Measurements from ENCODE around the gene TCF12.

Gene TCF12

DNA sequence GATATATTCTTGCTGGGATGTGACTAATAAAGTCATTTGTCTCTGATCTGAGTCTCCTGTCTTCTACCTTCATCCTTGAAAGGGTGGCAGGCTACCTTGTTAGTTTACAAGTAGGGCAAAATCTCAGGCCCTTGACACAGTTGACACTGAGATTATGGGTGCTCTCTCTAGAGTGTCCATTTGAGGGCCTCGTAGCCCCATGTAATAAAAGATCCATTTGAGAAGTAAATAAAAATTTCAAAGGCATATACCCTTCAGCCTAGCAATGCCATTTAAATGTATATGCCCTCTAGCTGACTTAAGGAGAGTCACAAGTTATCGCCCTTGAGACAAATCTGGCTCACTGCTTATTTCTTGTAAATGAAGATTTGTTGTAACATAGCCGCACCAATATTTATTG is 98.6 kb downstream of the TCF12 start:
- DNase-seq (ENCODE audit: low spot score), result no peak

DNA sequence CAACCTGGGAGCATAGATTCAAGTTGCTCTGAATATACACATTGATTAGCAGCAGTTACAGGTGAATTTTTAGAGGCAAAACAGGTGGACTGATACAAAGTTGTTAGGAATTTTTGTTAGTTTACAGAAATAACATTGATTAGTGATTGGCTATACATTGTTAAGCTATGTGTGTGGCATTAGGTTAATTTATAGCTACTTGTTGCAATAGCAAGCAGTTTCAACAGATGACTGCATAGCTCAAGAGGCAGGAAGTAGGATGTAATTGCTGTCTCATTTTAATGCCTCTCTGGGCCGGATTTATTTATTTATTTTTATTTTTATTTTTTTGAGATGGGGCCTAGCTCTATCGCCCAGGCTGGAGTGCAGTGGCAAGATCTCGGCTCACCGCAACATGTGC is 99.7 kb downstream of the TCF12 start:
- no peak for DNase-seq (ENCODE audit: low spot score)

DNA sequence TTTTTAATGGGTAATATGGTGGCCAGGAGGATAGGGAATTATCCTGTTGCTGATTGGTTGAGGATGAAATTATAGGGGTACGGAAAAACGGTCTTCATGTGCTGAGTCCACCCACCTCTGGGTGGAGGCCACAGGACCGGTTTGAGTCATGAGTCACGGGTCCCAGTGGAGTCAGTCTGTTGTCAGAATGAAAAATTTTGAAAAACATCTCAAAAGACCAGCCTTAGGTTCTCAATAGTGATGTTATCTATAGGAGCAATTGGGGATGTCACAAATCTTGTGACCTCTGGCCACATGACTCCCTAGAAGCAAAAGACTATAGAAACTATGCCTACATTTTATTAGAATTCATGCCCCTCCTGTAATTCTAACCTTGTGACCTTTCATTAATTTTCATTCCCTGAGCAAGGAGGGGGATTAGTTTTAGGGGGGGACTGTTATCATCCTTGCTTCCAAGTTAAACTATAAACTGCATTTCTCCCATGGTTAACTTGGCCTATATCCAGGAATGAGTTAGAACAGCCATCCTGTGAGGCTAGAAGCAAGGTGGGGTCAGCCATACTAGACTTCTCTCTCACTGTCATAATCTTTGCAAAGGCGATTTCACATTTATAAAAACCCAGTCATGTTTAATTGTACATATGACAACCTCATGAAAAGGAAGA is 101.2 kb downstream of the TCF12 start:
- DNase-seq (ENCODE audit: low spot score), result no peak

DNA sequence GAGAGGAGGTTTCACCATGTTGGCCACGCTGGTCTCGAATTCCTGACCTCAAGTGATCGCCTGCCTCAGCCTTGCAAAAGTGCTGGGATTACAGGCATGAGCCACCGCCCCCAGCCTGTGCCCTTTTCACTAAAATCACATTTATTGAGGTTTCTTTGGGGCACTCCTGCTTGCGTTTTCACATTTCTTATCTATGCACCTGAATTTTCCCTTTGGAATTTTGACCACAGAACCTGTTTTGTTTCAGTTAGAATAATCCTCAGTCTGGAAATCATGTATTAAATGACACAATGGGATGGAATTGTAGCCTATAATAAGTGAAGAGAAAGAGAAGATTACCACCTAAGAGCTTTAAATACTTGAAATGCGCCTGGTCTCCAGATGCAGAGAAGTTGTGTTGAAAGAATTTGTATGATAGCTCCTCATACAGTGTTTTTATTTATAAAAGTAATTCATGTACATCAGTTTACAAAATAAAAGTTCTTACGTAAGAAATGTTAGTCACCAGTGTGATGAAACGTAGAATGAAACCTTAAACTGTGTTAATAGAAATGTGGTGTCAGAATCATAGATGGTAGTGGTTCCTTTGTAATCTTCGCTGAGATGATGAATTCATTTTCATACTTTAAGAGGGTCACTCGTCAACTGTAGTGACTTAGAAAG is 107.0 kb downstream of the TCF12 start:
- no peak for DNase-seq (ENCODE audit: low spot score)

DNA sequence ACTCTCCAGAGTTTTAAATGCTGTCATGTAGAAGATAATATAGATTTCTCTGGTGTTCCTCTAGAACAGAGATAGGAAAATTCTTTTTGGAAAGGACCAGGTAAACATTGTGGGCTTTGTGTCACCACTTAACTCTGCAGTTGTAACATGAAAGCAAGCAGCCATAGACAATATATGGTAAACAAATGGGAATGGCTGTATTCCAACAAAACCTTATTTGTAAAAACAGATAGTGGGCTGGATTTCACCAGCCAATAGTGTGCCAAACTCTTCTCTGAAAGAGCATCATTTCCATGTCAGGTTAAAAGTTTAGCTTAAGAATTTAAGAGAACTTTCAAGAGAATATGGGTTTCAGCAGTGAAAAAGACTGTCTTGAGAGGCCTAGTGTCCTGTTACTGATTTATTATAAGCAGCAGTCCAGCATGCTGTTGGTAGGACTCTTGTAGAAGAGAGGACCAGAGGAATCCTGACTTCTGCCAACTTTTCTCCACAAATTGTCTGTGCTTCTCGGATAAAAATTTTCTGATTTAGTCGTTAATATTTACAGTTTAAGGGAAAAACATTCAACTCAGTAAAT is 107.7 kb downstream of the TCF12 start:
- DNase-seq (ENCODE audit: low spot score), result no peak

DNA sequence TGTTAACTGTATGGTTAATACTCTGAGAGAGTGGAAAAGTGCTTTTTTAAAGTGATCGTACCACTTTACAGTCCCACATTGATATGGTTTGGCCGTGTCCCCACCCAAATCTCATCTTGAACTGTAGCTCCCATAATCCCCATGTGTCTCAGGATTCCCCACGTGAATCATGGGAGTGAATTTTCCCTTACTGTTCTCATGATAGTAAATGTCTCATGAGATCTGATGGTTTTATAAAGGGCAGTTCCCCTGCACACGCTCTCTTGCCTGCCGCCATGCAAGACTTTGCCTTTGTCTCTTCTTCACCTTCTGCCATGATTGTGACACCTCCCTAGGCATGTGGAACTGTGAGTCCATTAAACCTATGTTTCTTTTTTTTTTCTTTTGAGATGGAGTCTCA is 109.2 kb downstream of the TCF12 start:
- no peak for DNase-seq (ENCODE audit: low spot score)

DNA sequence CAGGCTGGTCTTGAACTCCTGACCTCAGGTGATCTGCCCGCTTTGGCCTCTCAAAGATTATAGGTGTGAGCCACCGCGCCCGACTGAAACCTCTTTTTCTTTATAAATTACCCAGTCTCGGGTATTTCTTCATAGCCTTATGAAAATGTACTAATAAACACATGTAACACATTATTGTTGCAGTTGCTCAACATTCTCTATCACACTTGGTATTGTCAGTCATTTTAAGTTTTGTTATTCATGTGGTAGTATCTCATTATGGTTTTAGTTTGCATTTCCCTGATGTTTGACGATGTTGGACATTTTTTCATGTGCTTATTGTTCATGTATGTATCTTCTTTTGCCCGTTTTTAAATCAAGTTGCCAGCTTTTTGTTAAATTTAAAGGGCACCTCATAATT is 109.7 kb downstream of the TCF12 start:
- no peak for DNase-seq (ENCODE audit: low spot score)

DNA sequence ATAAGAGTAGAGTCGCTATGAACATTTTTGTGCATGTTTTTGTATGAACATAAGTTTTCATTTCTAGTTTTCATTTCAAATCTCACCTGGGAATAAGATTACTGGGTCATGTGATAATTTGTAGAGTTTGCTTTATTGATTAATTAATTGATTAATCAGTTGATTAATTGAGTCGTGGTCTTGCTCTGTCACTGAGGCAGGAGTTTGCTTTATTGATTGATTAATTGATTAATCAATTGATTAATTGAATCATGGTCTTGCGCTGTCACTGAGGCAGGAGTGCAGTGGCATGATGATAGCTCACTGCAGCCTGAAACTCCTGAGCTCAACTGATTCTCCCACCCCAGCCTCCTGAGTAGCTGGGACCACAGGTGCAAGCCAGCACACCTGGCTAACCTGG is 111.6 kb downstream of the TCF12 start:
- no peak for DNase-seq (ENCODE audit: low spot score)

DNA sequence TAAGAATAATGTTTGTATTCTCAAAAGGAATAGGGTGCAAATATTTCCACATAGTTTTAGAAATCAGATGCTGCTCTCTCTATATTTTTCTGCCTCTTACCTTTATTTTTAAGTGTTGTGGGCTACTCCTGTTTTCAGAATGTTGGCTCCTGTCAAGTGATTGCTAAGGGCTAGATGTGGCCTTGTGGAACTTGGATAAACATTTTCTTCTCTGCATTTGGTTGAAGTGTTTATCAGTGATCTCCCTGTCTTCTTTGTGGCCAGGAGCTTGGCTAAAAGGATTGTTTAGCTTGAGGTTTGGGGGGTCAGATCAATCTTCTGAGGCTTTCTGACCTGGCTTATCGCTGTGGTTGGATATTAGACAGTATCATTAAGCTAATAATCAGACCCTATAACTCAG is 112.6 kb downstream of the TCF12 start:
- DNase-seq (ENCODE audit: low spot score), result no peak

DNA sequence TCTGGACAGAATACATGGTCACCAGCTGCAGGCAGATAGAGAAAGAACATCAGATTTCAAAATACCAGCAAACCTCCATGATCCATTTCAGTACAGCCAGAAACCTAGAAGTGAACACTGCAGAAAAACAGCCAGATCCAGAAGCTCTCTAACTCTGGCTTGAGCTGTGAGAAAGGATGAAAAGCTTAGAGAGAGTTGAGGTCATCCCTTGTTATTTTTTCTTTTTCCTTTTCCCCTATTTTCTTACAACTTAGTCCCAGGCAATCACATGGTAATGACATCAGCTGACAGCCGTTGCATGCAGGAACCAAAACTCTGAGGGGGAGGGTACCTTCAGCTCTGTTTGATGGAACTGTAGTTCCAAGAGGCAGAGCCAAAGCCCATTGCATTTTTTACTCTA is 113.2 kb downstream of the TCF12 start:
- no peak for DNase-seq (ENCODE audit: low spot score)

DNA sequence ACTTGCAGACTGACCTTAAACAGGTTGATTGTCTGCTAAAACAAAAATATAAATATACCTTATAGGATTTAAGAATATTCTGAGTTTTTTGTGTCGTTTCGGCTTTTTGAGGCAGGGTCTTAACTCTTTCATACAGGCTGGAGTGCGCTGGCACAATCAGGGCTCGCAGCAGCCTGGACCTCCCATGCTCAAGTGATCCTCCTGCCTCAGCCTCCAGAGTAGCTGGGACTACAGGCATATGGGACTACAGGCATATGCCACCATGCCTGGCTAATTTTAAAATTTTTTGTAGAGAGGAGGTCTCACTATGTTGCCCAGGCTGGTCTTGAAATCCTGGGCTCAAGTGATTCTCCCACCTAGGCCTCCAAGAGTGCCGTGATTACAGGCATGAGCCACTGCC is 113.9 kb downstream of the TCF12 start:
- no peak for DNase-seq (ENCODE audit: low spot score)

DNA sequence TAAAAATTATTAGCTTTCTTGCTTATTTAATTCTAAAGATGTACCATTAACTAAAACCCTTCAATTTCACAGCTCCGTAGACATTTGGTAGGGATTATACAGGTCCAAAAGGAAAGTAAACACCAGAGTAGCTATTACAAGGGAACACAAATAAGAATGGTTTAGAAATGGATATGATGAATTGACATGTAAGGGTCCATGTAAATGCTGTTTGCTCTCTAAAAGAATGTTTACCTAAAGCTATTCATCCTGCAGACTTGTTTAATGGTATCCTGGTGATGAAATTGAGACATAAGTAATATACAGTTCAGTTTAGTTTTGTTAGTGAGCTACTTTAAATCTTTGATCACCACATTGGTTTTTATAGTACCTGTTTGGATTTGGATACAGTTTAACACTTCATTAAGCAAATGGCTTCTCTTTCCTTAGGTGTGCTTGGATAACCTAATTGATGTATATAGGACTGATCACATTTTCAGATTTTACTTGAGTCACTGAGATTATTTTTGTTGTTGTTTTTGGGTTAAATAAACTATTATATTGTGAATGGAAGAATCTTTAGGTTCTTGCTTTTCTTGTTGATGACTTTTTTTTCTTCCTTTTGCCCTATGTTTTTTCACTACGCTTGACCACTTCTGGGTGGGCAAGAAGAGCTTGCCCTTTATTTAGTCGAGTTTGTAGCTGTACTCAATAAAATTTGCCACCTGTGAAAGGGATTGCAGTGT is 115.4 kb downstream of the TCF12 start:
- no peak for DNase-seq (ENCODE audit: low spot score)

DNA sequence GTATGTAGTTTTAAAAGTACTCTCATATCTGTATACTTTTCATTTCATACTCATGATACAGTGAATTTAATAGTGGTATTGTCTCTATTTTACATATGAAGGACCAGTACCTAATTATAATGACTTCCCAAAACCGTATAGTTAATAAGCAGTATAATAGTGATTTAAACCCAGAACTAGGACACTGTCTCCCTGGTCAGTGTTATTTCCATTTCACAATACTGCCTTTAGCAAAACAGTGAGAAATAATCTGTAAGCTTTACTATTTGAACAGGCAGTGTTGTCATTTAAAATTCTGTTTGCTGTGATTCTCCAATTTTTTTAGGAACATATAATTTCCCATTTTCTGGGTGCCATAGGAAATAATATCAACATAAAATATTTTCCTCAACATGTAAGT is 116.2 kb downstream of the TCF12 start:
- no peak for DNase-seq (ENCODE audit: low spot score)

DNA sequence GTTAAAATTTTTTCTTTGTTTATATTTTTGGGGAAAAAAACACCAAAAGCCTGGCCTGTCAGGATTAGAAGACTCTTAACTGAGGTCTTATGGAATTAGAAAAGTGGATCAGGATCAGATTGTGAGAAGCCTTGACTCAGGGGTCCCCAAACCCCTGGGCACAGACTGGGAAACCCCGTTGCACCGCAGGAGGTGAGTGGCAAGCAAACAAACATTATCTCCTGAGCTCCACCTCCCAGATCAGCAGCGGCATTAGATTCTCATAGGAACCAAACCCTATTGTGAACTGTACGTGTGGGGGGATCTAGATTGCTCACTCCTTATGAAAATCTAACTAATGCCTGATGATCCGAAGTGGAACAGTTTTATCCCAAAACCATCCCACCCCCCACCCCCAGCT is 117.2 kb downstream of the TCF12 start:
- DNase-seq (ENCODE audit: low spot score), result no peak

DNA sequence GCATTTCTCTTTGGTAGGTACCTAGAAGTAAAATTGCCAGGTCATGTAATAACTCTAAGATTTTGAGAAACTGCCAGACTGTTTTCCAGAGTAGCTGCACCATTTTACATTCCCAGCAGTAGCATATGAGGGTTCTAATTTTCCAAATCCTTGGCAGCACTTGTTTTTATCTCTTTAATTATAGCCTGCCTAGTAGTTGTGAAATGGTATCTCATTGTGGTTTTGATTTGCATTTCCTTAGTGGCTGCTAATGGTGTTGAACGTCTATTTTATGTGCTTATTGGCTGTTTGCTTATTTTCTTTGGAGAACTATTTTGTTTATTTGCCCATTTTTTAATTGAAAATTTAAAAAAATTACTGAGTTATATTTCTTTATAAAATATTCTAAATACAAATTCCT is 117.9 kb downstream of the TCF12 start:
- no peak for DNase-seq (ENCODE audit: low spot score)

DNA sequence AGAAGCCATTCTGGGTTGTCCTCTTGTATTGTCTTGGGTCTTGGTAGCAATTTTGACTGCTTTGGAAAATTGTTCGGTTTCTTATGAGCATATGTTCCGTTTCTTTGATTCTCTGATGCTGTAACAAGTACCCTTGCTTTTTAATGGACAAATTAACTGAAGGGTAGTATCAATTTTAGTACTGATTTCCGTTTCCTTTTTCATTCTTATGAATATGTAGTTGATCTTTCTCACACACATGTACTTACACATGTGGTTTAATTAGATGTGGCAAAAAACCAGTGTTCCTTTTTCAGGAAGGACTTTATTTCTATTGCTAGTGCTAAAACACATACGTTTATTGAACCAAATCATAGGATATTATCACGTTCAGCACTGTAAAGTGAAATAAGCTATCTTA is 119.1 kb downstream of the TCF12 start:
- no peak for DNase-seq (ENCODE audit: low spot score)

DNA sequence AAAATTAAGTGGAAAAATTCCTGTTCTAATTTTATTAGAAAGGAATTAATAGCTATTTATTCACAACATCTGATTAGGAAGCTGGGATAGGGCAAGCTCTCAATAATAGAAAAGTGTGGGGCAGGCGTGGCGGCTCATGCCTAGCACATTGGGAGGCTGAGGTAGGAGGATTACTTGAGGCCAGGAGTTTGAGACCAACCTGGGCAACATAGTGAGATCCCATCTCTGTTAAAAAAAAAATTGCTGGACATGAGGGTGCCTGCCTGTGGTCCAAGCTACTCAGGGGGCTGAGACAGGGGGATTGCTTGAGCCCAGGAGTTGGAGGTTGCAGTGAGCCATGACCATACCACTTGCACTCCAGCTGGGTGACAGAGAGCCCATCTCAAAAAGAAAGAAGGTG is 119.6 kb downstream of the TCF12 start:
- no peak for DNase-seq (ENCODE audit: low spot score)

DNA sequence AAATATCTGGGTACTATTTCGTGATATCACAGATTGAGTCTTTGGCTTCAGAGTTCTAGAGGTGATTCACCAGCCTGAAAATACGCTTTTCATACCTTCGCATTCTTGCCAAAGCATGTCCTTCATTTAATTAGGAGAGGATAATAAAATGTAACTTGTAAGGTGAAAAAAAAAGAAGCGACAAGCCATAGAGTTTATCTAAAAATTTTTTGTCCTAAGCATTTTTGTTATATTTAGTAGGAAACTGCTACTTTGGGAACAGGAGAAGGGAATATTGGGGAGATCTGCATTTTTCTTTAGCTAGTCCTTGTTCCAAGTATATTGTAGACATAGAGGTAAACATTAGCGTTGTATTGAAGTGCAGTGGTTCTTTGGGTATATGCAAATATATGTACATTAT is 120.1 kb downstream of the TCF12 start:
- no peak for DNase-seq (ENCODE audit: low spot score)

DNA sequence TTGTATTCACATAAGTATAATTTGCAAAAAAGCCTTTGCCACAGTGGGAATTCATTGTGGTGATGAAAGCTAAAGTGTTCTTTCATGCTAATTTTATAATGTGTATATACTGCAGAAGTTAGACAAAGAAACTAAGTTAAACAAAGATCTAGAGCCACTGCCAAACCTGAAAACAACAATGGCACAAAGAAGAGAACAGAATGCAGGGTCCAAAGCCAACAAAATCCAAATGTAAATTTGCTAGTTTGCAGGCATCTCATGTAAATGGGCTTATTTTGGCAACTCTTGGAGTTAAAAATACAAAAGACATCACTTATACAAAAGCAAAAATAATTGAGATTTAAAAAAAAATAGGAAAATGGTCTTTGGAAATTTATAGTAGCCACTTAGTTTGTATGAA is 123.0 kb downstream of the TCF12 start:
- DNase-seq (ENCODE audit: low spot score), result no peak

DNA sequence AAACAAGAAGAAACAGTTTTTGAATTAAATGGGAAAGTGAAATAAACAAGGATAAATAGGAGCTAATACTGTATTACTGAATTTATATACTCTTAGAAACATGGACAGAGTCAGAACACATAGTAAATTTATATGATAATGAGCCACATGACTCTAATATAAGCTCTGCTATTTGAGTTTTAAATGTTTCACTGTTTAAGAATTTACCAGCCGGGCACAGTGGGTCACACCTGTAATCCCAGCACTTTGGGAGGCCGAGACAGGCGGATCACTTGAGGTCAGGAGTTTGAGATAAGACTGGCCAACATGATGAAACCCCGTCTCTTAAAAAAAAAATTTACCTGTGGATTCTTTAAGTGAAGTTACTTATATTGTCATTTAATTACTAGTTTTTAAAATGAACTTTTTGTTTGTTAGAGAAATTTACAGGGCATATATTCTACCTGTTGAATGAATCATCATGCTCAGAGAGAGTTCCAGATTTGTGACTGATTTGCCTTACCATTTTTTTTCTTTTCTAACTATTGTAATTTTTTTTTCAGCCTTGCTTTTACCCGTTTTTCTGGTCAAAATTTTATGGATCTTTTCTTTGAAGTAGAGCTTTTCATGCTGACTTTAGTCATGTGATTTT is 125.7 kb downstream of the TCF12 start:
- no peak for DNase-seq (ENCODE audit: low spot score)

DNA sequence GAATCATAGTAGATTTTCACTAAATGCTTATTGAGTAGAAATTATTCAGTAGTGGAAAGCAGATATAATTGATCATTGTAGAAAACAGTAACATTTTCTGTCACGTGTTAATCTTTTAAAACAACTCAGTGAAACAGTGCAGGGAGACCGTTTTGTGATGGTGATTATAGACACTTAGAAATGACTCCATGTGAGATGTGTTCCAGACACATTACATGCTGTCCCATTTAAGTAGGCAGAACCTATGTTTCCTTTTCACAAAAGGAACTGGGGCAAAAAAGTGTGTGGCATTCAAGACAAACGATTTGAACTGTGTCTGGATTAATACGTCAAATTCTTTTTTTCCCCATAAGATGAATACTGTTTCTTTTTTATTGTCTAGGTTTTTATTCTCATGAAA is 126.5 kb downstream of the TCF12 start:
- no peak for DNase-seq (ENCODE audit: low spot score)

DNA sequence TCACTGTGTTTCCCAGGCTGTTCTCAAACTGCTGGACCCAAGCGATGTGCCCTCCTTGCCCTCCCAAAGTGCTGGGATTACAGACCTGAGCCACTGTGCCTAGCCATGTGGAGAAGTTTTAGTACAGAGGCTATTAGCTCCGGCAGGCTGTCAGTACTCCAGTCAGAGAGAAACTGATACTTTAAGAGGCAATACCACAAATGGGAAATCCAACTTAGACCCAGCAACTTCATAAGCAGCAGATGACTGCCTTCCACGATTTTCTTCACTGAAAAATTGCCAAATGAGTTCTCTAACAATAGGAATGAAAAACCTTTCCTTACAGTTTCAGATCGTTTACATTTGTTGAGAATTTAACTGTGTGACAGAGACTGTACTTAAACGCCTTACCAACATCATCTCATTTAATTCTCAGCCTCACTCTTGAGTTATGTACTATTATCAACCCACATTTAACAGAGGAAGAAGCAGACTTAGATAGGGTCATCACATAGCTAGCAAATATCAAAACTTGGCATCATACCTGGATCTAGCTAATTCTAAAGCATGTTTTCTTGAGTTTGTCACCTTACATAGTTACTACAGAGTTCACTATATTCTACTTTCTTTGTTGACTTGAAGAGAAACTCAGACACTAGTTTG is 127.4 kb downstream of the TCF12 start:
- no peak for DNase-seq (ENCODE audit: low spot score)

Data from left forelimb (tissue), 1 donor.